ENCODE measurements around the gene ZSWIM4. TPM values are rescaled to one million over a fixed set of nuclear protein-coding genes. Genes with fewer than 3 reads are reported as not detected.

The ZSWIM4 gene
- total RNA-seq, 1 donor from 2014 or later = 23.6 TPM

DNA sequence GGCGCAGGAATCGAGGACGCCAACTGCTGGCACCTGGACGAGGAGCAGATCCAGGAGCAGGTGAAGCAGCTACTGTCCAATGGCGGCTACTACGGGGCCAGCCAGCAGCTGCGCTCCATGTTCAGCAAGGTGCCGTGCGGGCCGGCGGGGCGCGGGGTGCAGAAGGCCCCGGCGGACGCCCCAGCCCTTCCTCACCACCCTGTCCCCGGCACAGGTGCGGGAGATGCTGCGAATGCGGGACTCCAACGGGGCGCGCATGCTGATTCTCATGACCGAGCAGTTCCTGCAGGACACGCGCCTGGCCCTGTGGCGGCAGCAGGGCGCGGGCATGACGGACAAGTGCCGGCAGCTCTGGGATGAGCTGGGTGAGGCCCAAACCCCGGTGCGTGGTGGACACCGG is 13.6 kb downstream of the ZSWIM4 start:
- Mint-ChIP-seq H3K4me1 (no peaks in the 10 kb centered on the region), H3K27me3 (ENCODE audit: low read depth) (no peaks in the 10 kb centered on the region), H3K9me3 (no peaks in the 10 kb centered on the region), H3K36me3 (peaks cover 24% of the 10 kb centered on the region), H3K4me3 (no peak overlapping the region), H3K27ac (no peak overlapping the region)
- TF ChIP-seq CTCF (IDR thresholded peaks at IDR 0.05; ENCODE audit: unreplicated experiment) = no peak
- no peak for DNase-seq (ENCODE audit: low spot score in 2 of 2, unreplicated experiment in 2 of 2)

- H3K27me3 Mint-ChIP-seq (ENCODE audit: low read depth) = no peaks in the 10 kb centered on the region
- peaks cover 23% of the 10 kb centered on the region for H3K36me3 Mint-ChIP-seq
- DNase-seq (ENCODE audit: low spot score in 2 of 2, unreplicated experiment in 2 of 2) = no peak
- TF ChIP-seq CTCF (IDR thresholded peaks at IDR 0.05; ENCODE audit: unreplicated experiment) = no peak
- H3K27ac Mint-ChIP-seq = no peak overlapping the region
- H3K9me3 Mint-ChIP-seq = no peaks in the 10 kb centered on the region
- H3K4me3 Mint-ChIP-seq = no peak overlapping the region
- no peaks in the 10 kb centered on the region for H3K4me1 Mint-ChIP-seq
Observed at GRCh38 chr19:13812544-13812943, 17.3 kb downstream of the ZSWIM4 start.

DNA sequence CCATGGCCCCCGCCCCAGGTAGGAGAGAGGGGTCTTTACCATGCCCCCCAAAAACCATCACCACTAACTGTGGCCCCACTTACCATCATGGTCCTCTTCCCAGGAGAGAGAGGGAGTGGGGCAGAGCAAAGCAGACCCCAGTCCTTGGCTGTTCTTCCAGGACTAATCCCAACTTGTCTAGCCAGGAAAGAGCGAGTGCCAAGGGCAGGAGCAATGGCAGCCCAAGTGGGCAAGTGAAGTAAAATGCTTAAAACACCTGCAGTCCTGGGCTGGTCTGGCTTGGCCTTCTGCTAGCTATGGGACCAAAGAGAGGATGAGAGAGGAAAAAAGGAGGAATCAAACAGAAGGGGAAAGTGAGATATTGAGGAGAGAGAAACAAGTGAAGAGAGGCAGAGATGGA is 17.9 kb downstream of the ZSWIM4 start:
- Mint-ChIP-seq H3K4me3 (no peak overlapping the region), H3K27me3 (ENCODE audit: low read depth) (no peaks in the 10 kb centered on the region), H3K36me3 (peaks cover 23% of the 10 kb centered on the region), H3K4me1 (peaks cover 2% of the 10 kb centered on the region), H3K9me3 (no peaks in the 10 kb centered on the region), H3K27ac (no peak overlapping the region)
- DNase-seq (ENCODE audit: low spot score in 2 of 2, unreplicated experiment in 2 of 2) = no peak
- no peak for TF ChIP-seq CTCF (IDR thresholded peaks at IDR 0.05; ENCODE audit: unreplicated experiment)

GRCh38 chr19:13814550-13814949 is 19.3 kb downstream of the ZSWIM4 start:
- H3K27ac Mint-ChIP-seq = no peak overlapping the region
- H3K27me3 Mint-ChIP-seq (ENCODE audit: low read depth) = no peaks in the 10 kb centered on the region
- TF ChIP-seq CTCF (IDR thresholded peaks at IDR 0.05; ENCODE audit: unreplicated experiment) = no peak
- H3K36me3 Mint-ChIP-seq = peaks cover 19% of the 10 kb centered on the region
- no peak overlapping the region for H3K4me3 Mint-ChIP-seq
- no peaks in the 10 kb centered on the region for H3K9me3 Mint-ChIP-seq
- peaks cover 5% of the 10 kb centered on the region for H3K4me1 Mint-ChIP-seq
- DNase-seq (ENCODE audit: low spot score in 2 of 2, unreplicated experiment in 2 of 2) = no peak

DNA sequence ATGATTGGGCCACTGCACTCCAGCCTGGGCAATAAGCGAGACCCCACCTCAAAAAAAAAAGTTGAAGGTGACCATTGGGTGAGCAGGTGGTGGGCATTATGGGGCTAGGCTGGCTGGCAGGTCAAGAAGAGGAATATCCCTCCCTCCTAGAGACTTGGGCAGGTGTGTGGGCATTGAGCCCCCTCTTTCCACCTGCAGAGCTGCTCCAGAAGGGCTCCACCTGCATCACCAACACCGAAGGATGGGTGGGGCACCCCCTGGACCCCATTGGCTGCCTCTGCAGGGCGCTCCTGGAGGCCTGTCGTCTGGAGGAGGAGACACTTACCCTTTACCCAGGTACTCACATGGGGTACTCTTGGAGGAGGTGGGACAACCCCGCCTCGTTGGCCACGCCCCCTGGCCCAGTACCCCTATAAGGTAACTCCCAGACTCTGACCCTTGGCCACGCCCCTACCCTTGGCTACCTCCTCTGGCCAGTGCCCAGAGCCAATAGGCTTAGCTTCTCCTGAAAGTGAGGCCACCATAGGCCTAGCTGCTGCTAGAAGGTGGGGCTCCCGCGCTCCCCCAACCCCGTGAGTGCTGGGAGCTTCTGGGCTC is 21.9 kb downstream of the ZSWIM4 start:
- no peak overlapping the region for H3K27ac Mint-ChIP-seq
- no peaks in the 10 kb centered on the region for H3K9me3 Mint-ChIP-seq
- TF ChIP-seq CTCF (IDR thresholded peaks at IDR 0.05; ENCODE audit: unreplicated experiment) = no peak
- H3K27me3 Mint-ChIP-seq (ENCODE audit: low read depth) = no peaks in the 10 kb centered on the region
- H3K4me1 Mint-ChIP-seq = peaks cover 5% of the 10 kb centered on the region
- H3K36me3 Mint-ChIP-seq = peaks cover 20% of the 10 kb centered on the region
- H3K4me3 Mint-ChIP-seq = peak overlapping the region; percentile 17
- DNase-seq (ENCODE audit: low spot score in 2 of 2, unreplicated experiment in 2 of 2) = no peak

Data from mesothelial cell of epicardium (in vitro differentiated cells).